GM20000 (cell line): ENCODE data around the gene EXD3.

ENCODE experiments used
- DNase-seq: peaks from one replicate; pipeline ENCODE4 v3.0.0; 2012; ENCODE audit warnings: low spot score
- TF ChIP-seq, protein P1 (sequence below): IDR thresholded peaks from 2 replicates; pipeline ENCODE4 v1.5.1; 2012; ENCODE audit warnings: mild to moderate bottlenecking, control low read depth; ENCODE audit errors: extremely low read depth, missing control alignments

EXD3 gene

DNA sequence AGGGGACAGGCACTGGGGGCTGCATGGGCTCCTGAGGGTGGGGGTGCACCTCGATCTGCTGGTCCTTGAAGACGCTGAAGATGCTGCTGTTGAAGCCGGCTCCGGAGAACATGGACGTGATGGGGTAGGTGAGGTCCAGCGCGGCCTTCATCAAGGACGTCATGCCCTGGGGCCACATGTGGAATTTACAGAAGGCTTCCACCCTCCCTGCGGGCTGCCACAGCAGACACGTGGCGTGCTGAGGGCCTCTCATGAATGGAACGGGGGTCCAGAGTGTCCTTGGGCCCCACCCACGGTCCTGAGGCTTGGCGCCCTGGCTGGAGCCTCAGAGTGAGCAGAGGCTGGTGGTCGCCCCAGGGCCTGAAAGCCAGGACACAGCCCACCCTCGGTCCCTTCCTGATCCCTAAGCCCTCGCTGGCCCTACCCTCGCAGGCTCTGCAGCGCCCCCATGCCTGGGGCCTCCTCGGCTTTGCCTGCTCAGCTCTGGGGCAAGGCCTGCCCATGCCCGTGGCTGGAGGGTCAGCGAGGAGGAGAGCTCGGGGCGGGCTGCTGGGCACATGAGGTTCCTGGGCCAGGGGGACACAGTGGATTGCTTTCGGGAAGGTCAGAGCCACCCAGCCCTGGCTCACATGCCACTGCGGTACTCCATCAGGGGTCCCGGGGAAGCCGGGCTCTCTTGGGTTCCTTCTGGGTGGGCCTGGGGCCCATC, 41.5 kb upstream of the EXD3 start:
- no peak for DNase-seq
- TF ChIP-seq, protein P1, sequence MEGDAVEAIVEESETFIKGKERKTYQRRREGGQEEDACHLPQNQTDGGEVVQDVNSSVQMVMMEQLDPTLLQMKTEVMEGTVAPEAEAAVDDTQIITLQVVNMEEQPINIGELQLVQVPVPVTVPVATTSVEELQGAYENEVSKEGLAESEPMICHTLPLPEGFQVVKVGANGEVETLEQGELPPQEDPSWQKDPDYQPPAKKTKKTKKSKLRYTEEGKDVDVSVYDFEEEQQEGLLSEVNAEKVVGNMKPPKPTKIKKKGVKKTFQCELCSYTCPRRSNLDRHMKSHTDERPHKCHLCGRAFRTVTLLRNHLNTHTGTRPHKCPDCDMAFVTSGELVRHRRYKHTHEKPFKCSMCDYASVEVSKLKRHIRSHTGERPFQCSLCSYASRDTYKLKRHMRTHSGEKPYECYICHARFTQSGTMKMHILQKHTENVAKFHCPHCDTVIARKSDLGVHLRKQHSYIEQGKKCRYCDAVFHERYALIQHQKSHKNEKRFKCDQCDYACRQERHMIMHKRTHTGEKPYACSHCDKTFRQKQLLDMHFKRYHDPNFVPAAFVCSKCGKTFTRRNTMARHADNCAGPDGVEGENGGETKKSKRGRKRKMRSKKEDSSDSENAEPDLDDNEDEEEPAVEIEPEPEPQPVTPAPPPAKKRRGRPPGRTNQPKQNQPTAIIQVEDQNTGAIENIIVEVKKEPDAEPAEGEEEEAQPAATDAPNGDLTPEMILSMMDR = no peak

DNA sequence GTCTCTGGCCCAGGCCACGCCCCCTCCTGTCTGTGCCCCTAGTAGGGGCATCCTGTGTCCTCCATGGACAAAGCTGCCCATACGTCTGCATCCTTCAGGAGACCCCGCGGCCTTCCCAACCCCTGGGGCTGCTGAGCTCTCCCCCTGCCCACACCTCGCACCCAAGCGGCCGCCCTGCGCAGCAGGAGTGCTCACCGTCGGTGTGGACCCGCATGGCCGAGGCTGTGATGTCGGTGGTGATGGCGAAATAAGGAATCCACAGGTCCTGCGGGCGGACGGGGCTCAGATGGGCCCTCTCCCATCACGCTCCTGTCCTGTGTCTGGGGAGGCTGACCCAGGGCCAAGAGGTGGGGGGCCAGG, 40.9 kb upstream of the EXD3 start:
- TF ChIP-seq, protein P1 = no peak
- DNase-seq = no peak

DNA sequence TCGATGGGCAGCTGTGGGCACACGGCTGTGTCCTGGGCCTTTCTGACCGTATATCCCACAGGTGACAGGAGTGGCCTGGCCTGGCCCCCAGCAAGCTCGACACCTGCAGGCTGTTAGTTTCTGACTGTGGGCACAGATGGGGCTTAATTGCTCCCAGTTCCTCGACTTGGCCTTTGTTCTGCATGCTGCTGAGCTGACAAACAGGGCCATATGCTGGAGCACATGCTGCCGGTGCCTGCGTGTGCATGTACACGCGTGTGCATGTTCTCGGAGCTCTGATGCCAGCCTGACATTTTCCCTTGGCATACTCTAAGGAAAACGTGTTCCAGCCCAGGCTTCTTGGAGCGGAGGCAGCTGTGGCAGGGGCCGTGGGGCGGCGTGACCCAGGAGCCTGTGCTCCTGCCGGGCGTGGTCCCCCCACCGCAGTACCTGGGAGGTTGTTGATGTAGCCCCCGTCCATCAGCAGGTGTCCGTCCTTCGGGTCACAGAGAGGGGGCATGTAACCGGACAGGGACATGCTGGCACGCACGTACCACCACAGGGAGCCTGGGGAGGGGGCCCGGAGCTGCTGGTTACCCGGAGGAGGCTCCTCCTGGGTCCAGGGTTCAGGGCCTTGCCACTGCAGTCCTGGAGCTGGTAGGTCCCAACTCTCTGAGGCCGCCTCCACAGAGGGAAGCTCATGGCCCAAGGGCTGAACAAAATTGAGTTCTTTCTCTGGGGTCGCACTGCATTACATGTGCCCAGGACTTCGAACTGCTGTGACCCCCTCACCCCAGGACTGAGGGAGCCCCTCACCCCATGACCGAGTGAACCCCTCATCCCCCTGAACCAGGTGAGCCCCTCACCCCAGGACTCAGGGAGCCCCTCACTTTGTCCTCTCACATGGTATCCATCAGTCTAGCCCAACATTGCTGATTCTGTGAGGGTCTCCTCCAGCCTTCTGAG, 40.3 kb upstream of the EXD3 start:
- TF ChIP-seq, protein P1 = no peak
- DNase-seq = no peak

DNA sequence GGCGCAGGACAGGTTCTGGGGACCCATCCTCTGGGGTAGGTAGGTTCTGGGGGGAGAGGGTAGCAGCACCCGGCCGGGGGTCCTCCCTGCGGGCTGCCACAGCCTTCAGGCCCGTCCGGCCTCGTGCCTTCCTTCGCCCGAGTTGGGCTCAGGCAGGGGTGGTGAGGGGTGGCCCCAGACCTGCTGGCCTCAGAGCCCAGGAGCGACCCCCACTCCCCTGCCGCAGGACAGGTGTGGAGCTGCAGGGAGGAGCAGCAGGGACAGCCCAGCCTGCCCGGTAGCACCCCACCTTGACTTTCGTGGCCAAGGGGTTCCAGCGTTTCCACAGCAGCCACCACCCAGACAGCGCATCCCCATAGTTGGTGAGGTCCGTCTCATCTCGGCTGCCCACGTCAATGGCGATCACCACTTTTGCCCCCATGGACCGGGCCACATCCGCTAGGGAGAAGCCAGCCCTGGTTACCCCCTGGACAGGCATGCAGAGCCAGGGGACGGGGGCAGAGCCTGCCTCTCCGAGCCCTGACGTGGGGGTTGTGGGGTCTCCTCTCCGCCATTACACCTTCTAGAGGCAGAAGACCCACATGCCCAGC, 39.5 kb upstream of the EXD3 start:
- TF ChIP-seq, protein P1 = no peak
- DNase-seq = no peak

DNA sequence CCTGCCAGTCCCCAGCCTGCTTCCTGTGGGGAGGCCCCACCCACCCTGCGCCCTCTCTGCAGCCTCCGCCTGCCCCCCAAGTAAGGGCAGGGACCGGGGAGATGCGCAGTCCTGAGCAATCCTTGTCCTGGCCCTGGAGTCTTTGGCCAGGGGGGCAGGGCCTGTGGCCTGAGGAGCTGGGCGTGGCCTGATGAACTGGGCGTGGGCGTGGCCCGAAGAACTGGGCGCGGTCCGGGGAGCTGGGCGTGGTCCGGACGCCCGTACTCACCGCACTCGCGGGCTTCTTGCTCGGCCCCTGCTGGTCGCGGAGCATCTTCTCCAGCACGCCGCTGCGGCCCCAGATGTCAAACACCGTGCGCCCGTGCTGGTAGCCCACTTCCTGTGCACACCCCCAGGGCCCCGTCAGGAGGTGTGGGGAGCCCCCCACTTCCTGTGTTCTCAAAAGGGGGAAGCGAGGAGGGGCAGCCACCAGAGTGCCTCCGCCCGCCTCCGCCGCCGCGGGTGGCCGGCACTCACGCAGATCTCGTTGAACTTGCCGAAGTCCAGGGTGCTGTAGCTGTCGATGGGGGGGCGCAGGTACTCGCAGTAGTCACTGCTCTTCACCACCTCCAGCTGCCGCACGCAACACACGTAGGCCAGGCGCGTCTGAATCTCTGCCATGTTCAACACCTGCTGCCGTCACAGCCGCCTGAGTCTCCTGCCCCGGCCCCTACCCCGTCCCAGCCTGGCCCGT, 38.9 kb upstream of the EXD3 start:
- DNase-seq = peak; percentile 94
- TF ChIP-seq, protein P1 = no peak

DNA sequence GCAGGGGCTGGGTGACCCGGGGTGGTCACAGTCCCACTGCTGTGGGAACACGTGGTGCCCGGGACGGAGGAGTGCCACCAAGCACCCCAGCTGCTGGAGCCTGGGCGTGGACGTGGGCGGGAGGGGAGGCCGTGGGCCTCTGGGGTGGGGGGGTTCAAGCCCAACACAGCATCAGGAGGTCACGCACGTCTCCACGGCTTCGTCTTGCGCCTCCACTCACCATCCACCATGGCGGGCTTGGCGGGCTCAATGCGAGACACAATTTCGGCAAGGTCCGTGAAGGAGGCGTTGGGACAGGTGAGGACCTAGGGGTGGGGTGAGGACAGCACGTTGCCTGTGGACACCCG, 38.3 kb upstream of the EXD3 start:
- no peak for DNase-seq
- TF ChIP-seq, protein P1 = no peak
